Lung (tissue), 12 donors: Measurements from ENCODE around the gene MEST. TPM values are rescaled to one million over a fixed set of nuclear protein-coding genes. Genes with fewer than 3 reads are reported as not detected.
"Not testable (repeated sequence)": the region's sequence is repeated elsewhere in the genome, so short reads cannot be mapped to it uniquely, and the experiment has no call there.

ENCODE experiments used
- ATAC-seq: fragments of 200-7000 bp; cut with Tn5 transposase; one replicate; pipeline ENCODE4 v1.9.1; 2020; ENCODE audit warnings: moderate number of reproducible peaks; ENCODE audit not compliant: insufficient read depth, low FRiP score
- DNase-seq, 3 donors: peaks; one replicate each; pipeline ENCODE4 v3.0.0-alpha.2; 2013 to 2017
- H3K27ac ChIP-seq, 2 donors: one replicate each; pipeline ENCODE4 v1.5.1; 2013; ENCODE audit warnings: mild to moderate bottlenecking in 2 of 2, moderate library complexity in 2 of 2, control low read depth in 1 of 2, inconsistent platforms in 1 of 2, low read depth in 1 of 2, low read length in 1 of 2
- H3K27me3 ChIP-seq, 3 donors: one replicate each; pipeline ENCODE4 v1.5.1; 2013; ENCODE audit warnings: low read length in 2 of 3; ENCODE audit not compliant: control insufficient read depth in 3 of 3, insufficient read depth in 3 of 3
- H3K36me3 ChIP-seq, 4 donors: one replicate each; pipeline ENCODE4 v1.5.1; 2013; ENCODE audit warnings: low read length in 4 of 4, mild to moderate bottlenecking in 1 of 4, moderate library complexity in 1 of 4; ENCODE audit not compliant: control insufficient read depth in 4 of 4, insufficient read depth in 4 of 4
- H3K4me1 ChIP-seq, 5 donors: one replicate each; pipeline ENCODE4 v1.5.1; 2013; ENCODE audit warnings: low read length in 5 of 5, mild to moderate bottlenecking in 2 of 5, moderate library complexity in 1 of 5; ENCODE audit not compliant: control insufficient read depth in 5 of 5, insufficient read depth in 5 of 5
- H3K4me3 ChIP-seq: one replicate; pipeline ENCODE4 v1.5.1; 2013; ENCODE audit warnings: mild to moderate bottlenecking, control low read depth, moderate library complexity
- H3K9ac ChIP-seq, 2 donors: one replicate each; pipeline ENCODE4 v1.5.1; 2013; ENCODE audit warnings: low read length in 2 of 2, control low read depth in 1 of 2; ENCODE audit not compliant: insufficient read depth in 1 of 2
- H3K9me3 ChIP-seq, 4 donors: one replicate each; pipeline ENCODE4 v1.5.1; 2013; ENCODE audit warnings: low read length in 3 of 4, mild to moderate bottlenecking in 1 of 4, moderate library complexity in 1 of 4; ENCODE audit not compliant: control insufficient read depth in 4 of 4, insufficient read depth in 3 of 4
- WGBS, 2 donors: extraction: QIAGEN DNeasy Blood & Tissue Kit; methylation state at CpG; one replicate each; pipeline ENCODE4 v1.1.7; 2013; 5-methylcytosine and 5-hydroxymethylcytosine counted together
- polyA plus RNA-seq, 2 donors: library from polyadenylated mRNA; stranded (reverse); fragments of 200-250 nt; gene quantifications; one replicate each; pipeline ENCODE4 v1.2.1, GENCODE V29; 2013
- total RNA-seq, 2 donors: library from RNA; depleted of rRNA in 1 of 2; stranded (reverse); fragments of >200 nt in 1 of 2; gene quantifications; one replicate each; pipeline ENCODE4 v1.2.1, GENCODE V29; 2014 to 2021
- TF ChIP-seq, protein P1 (sequence below): IDR thresholded peaks from 2 replicates; pipeline ENCODE4 v1.5.1; 2012; ENCODE audit warnings: mild to moderate bottlenecking; ENCODE audit errors: control extremely low read depth, extremely low read depth
- donor health status: control.
- donor health status: control.
- donor health status: Bipolar disorder and iron deficiency.
- donor health status: healthy.
- donor health status: DM: yes; HTN: yes; CAD: no.

The MEST gene
- total and polyA plus RNA-seq, 4 donors = 22.3 to 195 (median 69.5) TPM

DNA sequence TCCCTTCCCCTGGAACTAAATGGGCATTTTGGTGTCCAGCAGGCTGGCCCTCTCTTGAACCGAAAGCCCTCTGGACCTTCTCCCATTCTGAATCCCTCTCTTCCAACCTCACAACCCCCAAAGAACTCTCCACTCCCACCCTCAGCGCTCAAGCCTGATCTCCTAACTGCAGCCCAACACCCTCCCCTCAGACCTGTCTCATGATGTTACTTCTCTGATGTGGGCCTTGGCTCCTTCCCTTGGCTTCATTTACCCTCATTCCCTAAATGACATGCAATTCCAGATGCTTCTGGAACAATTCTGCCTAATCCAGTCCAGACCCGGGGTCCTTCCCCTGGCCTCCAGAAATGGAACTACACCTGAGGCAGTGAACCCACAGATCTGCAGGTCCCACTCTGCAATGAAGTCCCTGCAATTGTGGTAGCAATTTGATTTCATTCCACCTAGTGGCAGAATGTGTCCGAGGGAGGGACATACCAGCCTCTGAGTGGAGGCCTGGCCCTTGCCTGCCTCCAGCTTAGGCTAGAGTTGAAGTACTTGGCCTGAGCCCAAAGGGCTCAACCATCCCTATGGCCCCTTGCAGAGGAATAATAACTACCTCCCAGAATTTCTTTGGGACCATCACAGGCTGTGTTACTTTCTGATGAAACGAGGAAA is 47.0 kb upstream of the MEST start:
- peak overlapping the region in 1 of 2 donors; percentile 60 for H3K27ac ChIP-seq
- DNase-seq = peak in 1 of 3 donors; percentile 62
- 77 to 86% methylated on average over 5 of the region's 5 CpGs for WGBS, 2 donors

GRCh38 chr7:130446259-130446658 is 45.6 kb upstream of the MEST start:
- no peak overlapping the region for H3K27ac ChIP-seq
- ATAC-seq = no peak
- TF ChIP-seq, protein P1, sequence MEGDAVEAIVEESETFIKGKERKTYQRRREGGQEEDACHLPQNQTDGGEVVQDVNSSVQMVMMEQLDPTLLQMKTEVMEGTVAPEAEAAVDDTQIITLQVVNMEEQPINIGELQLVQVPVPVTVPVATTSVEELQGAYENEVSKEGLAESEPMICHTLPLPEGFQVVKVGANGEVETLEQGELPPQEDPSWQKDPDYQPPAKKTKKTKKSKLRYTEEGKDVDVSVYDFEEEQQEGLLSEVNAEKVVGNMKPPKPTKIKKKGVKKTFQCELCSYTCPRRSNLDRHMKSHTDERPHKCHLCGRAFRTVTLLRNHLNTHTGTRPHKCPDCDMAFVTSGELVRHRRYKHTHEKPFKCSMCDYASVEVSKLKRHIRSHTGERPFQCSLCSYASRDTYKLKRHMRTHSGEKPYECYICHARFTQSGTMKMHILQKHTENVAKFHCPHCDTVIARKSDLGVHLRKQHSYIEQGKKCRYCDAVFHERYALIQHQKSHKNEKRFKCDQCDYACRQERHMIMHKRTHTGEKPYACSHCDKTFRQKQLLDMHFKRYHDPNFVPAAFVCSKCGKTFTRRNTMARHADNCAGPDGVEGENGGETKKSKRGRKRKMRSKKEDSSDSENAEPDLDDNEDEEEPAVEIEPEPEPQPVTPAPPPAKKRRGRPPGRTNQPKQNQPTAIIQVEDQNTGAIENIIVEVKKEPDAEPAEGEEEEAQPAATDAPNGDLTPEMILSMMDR = no peak
- H3K9ac ChIP-seq = no peak overlapping the region
- 91 to 96% methylated on average over 3 of the region's 3 CpGs for WGBS, 2 donors
- H3K9me3 ChIP-seq = peaks cover 0 to 2% (median 1%) of the 10 kb centered on the region in 4 donors
- H3K27me3 ChIP-seq = no peaks in the 10 kb centered on the region
- DNase-seq = no peak
- H3K4me3 ChIP-seq = no peak overlapping the region
- peaks cover 4 to 41% (median 25%) of the 10 kb centered on the region in 5 donors for H3K4me1 ChIP-seq
- no peaks in the 10 kb centered on the region for H3K36me3 ChIP-seq

More for the DNA sequence above, 47.0 kb upstream of the MEST start:
- Histone ChIP-seq H3K4me1 (peaks cover 4 to 42% (median 26%) of the 10 kb centered on the region in 5 donors), H3K9me3 (peaks cover 0 to 2% (median 1%) of the 10 kb centered on the region in 4 donors), H3K36me3 (no peaks in the 10 kb centered on the region), H3K27me3 (no peaks in the 10 kb centered on the region), H3K9ac (peak overlapping the region in 1 of 2 donors; percentile 68), H3K4me3 (no peak overlapping the region)
- TF ChIP-seq, protein P1 = no peak
- no peak for ATAC-seq

DNA sequence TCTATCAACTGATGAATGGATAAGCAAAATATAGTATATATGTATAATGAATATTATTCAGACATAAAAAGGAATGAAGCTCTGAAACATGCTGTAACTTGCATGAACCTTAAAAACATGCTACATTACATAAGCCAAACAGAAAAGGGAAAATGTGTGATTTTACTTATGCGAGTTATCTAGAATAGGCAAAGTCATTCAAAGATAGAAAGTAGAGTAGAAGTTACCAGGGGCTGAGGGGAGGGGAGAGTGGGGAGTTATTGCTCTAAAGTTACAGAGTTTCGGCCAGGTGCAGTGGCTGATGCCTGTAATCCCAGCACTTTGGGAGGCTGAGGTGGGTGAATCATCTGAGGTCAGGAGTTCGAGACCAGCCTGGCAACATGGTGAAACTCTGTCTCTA is 40.5 kb upstream of the MEST start:
- ATAC-seq, H3K27ac ChIP-seq, DNase-seq, H3K9ac ChIP-seq, H3K9me3 ChIP-seq, H3K4me3 ChIP-seq, H3K36me3 ChIP-seq, H3K27me3 ChIP-seq: not testable (repeated sequence)
- peaks cover 0 to 15% (median 0%) of the 10 kb centered on the region in 5 donors for H3K4me1 ChIP-seq
- 91 to 96% methylated on average over 3 of the region's 3 CpGs for WGBS, 2 donors

DNA sequence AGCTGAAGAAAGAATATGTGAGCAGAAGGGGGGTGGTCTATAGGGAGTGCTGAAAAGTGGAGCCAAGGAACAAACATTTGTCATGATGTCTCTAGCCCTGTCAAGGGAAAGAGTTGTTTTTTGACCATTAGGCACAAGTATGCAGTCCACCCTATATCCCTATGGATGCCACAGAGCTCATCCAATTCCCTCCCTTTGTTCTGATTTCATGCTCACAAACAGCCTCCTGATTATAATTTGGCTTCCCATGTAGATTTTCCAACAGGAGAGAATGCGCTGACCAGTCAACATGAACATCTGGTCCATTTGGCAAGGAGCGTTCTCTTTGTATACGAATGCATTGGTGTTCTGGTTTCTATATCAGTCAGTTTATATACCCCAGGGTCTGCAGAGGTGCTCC is 38.9 kb upstream of the MEST start:
- WGBS, 2 donors = 81 to 92% methylated on average over 3 of the region's 3 CpGs
- Histone ChIP-seq H3K4me3 (no peak overlapping the region), H3K9ac (no peak overlapping the region), H3K36me3 (no peaks in the 10 kb centered on the region), H3K27ac (no peak overlapping the region), H3K9me3 (peaks cover 0 to 2% (median 0%) of the 10 kb centered on the region in 4 donors), H3K4me1 (peaks cover 0 to 15% (median 0%) of the 10 kb centered on the region in 5 donors), H3K27me3 (no peaks in the 10 kb centered on the region)
- no peak for ATAC-seq
- peak; percentile 58 to 95 (median 93) for DNase-seq
- TF ChIP-seq, protein P1 = no peak
